Eye (tissue), 1 donor: ENCODE measurements around the gene ARNT2.

ENCODE experiments used
- DNase-seq: peaks from one replicate; pipeline ENCODE4 v3.0.0-alpha.2; 2015

The ARNT2 gene

DNA sequence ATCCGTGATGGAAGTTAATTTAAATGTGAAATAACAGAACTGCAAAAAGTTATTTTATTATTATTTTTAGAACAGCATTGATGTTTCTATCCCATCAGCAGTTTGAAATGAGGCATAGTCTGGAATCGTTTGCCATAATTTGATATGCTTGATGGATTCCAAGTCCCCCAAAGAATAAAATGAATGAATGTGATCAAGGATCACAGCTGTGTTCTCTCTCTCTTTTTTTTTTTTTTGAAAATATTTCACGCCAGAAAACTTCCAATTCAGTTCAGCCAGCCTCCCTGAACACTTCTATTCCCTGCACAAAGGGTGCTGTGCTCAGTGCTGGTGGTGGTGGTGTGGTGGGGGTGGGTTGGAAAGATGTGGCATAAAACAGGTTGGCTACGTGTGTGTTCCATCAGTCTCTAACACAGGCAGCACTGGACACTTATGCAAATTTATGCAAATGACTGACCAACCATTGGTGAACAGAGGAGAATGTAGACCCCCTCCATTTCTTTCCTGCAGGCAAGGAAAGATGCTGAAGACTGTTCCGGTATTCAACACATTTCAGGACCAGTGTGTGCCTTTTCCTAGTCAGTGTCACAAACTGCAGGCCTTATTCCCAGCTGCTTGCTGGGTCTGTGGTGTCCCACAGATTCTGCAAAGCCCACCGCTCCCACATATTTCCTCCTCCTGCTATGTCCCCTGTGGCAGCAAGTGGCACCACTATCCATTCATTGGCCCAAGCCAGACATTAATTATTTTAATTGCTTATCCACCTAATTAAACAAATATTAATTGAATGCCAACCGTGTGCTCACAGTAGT is 10.6 kb downstream of the ARNT2 start:
- peak; percentile 56 for DNase-seq

- no peak for DNase-seq
Measured at GRCh38 chr15:80415358-80415670, 11.1 kb downstream of the ARNT2 start.

DNA sequence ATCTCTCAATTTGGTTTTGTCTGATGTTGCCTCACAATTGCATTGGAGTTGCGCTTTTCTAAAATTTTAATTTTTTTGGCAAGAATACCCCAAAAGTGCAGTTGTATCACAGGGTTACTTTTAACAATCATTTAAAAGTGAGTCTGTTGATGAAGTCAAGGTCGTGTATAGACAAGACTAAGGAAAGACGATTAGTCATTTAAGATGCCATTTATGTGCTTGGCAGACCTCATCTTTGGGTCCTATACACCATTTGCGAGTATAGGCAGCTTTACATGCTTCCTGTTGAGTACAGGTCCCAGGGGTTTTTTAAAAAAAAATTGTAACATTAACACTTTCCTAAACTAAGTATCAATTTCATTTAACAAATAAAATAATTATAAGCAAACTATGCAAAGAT is 12.5 kb downstream of the ARNT2 start:
- no peak for DNase-seq

DNA sequence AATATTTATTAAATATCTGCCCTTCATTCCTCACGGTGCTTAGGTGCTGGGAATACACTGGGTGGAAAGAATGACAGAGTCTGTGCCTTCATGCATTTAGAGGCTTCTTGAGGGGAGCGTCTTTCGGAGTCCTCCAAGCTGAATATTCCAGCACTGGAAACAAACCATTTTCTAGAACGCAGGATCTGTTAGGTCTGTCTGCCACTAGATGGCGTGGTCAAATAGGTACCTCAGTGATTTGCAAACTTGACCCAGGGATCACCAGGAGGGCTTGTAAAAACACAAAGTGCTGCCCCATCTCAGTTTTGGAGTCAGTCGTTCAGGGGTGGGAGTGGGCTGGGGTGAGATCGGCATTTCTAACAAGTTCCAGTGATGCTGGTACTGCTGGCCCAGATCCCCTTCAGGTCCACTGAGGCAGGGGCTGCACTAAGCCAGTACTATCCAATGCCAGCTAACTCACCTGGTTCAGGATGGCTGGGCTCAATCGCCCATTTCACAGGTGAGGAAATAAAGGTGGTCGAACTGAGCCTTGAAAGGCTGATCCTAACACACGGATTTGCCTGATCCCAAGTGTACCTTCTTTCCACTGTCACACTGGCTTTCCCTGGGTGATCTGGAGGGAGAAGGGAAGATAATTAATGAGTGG is 14.8 kb downstream of the ARNT2 start:
- peak; percentile 50 for DNase-seq

DNA sequence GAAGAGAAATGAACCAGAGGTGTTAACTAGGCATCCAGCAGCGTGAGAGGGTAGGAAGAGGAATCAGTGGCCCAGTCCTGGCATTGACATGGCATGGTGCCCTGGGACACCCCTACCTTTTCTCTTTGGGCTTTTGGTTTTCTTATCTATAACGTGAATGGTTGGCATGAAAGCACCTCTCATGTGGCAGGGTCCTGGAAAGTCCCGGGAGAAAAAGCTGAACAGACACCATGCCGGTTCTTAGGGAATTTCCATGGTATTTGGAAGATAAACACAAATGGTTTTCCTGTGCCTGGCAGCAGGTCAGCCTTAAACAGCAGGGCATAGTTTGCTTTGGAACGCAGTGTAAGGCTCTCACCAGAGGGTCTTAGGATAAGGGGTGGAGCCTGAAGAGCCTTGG is 15.4 kb downstream of the ARNT2 start:
- DNase-seq, result no peak

DNA sequence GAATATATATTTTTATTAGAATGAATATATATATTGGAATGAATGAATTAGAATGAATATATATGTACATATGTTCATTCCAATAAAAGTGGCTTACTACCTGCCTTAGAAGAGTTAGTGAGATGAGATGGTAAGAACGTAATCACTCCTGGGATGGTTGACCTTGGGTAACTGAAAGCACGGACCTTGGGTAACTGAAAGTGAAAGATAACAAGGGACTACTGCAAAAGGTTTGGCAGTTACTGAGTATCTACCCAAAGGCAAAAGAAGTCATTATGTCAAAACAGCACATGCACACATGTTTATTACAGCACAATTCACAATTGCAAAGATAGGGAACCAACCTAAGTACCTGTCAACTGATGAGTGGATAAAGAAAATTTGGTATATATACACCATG is 16.5 kb downstream of the ARNT2 start:
- no peak for DNase-seq

GRCh38 chr15:80423215-80423614 is 19.0 kb downstream of the ARNT2 start:
- DNase-seq, result no peak

DNA sequence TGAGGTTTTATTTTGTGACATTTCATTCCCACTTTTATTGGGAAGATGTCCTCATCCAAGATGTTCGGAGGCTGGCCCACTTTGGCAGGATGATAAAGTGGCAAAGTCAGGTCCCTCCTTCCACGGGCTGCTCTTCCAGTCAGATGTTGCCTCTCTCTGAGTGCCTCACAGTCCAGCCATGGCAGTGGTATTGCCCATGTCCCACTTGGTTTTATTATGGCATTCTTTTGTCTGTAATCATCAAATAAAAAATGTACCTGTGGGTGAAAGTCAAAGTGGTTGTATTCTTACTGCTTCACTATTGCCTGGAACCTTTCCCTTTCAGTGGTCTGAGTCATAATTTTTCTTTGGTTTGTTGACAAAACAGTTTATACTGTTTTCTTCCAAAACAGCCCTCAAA is 20.2 kb downstream of the ARNT2 start:
- DNase-seq, result no peak

DNA sequence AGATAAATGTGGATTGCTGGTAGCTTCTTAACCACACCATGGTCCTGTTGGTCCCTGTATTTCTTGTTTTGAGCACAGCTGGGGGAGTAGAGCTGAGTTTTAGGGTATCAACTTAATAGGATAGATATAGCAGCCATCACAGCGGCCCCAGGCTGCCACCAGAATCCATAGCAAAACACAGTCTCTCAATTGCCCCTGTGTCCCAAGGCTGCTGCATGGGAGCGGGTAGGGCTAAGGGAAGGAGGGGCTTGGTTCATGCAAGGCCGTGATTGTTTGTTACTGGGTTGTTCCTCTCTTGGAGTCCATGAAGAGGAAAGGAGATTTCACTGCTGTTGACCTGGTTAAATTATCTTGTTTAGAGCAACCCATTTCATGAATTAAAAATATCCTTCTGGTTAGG is 22.1 kb downstream of the ARNT2 start:
- DNase-seq, result no peak

DNA sequence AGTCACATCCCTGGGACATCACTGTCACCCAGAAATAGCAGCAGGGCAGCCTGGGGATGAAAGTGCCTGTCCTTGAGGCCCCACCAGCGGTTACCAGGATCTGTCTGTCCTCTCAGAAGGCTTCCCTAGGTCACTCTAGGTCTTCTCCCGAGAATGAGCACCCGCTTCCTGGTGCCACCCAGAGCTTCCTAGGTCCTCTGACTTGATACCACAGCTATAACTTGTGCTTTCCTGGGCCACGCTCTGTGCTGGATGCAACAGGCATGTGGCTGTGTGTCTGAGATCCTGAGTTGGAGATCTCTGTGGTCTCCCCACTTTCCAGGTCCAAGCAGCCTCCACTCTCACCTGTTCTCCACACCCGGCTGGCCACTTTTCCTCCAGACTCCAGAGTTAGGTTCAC is 25.8 kb downstream of the ARNT2 start:
- no peak for DNase-seq

GRCh38 chr15:80431635-80432344 is 27.6 kb downstream of the ARNT2 start:
- no peak for DNase-seq

GRCh38 chr15:80432345-80432702 is 28.1 kb downstream of the ARNT2 start:
- DNase-seq, result no peak

GRCh38 chr15:80433836-80434235 is 29.7 kb downstream of the ARNT2 start:
- DNase-seq, result no peak

DNA sequence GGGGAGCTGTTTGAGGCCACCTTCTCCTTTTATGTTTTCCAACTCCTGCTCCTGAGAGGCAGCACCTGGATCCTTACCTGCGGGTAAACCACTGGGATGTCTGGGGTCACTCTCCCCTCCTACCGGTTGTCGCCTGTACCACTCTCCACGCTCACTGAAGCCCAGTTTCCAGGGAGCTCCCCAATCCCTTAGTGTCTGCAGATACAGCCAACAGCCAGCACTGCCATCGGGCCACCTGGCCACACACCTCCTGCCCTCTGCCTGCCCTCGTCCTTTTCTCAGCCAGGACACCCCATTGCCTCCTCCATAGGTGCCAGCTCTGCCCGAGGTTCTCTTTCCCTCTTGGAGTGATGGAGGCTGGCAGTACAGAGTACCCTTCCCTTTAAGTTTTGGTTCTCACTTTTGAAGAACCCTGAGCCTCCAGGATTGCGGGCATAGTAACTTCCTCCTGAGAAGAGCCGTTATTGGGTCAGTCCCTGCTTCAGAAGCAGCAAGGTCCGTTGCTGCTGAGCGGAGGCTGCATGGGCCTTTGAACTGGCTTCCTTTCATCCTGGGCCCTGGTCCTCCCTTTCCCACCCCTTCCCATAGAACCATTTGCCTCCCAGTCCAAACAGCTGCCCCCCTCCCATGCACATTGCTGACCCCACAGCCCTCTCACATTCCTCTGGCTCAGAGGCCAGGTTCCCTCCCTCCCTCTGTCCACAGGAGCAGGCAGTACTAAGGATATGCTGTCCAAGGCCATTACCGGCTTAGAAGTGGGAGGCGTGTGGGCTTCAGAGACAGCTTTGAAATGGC is 30.9 kb downstream of the ARNT2 start:
- DNase-seq, result peak; percentile 70

DNA sequence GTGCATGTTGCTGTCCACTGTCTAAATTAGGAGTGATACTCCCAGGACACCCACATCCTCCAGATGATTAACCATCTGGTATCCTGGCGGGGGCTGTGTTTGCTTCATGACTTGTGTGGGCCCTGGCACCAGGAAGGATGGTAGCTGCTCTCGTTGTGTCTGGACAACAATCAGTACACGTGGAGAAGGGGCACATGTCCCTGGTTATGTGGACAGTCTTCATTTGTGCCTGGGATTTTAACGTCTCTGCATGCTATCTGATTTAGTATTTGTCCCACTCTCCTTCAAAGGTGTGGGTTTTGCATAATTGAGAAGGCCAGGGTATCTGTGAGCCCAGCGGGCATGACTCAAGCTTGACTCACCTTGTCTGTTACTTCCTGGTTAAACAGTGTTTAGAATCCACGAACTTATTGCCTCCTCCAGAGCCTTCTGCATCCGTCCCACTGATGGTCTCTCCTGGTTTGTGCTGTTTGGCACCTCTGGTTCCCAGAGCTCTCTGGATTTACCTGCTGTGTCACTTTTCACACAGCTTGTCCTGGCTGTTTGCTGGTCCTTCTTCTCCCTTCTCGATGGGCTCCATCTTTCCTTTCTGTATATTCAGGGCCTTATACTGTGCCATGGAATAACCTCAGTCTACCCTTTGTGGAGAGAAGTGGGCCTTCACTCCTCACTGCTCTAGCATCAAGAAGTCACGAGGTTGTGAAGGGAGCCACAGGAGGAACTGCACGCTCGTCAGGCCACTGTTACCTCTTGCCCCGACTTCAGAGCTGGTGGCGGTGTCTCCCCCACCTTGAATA is 32.5 kb downstream of the ARNT2 start:
- DNase-seq, result no peak

DNA sequence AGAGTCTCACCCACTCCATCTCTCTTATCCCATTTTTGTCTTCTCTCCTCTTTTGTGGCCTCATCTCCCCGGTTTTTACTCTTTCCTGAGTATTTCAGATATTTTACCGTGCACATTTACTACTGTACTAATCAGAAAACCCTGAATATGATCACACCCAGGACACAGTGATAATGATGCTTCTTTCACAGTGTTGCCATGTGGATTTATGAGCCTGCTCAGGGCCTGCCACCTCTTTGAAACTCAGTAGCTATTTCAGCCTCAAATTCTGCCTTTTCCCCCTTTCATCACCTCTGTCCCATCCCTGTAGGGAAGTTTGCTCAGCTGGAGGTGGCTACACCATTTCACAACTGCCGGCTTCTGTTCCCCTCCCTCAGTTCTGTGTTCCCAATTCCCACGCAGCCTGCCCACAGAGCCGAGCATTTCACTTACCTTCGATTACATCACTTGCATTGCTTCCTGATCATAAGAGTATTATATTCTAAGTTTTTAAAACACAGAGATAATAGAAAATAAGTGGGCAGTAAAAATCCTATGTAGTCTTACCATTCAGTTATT is 33.2 kb downstream of the ARNT2 start:
- no peak for DNase-seq

GRCh38 chr15:80439140-80439539 is 35.0 kb downstream of the ARNT2 start:
- DNase-seq, result no peak

- DNase-seq, result no peak
Measured at GRCh38 chr15:80440024-80440423, 35.8 kb downstream of the ARNT2 start.

- DNase-seq, result no peak
Measured at GRCh38 chr15:80441041-80441440, 36.9 kb downstream of the ARNT2 start.

GRCh38 chr15:80441714-80442113 is 37.5 kb downstream of the ARNT2 start:
- DNase-seq, result no peak

DNA sequence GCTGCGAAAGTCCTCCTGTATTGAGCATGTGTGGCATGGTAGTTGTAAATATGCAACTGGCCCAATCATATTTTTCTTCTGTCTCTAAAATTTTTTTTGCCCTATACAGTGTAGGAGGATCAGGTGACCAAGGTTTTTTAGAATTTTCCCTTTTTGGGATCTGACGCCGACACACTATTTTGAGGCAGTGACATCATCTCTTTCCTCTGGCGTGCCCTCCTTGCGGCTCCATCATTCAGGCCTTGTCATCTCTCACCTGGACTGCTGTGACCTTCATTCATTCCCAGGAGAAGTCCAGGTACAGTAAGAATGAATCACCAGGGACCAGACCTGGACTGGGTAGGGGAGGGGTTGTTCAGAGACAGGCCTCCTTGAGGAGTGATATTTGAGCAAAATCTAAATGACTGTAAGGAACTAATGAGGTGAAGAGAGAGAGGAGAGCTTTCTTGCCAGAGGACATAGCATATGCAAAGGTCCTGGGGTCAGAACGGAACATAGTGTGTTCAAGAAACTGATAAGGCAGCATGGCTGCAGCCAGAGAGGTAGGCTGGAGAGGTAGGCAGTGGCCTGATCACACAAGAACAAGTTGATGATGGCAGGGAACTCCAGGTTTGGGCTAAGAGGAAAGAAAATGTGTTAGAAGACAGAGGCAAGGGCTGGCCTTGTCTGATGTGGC is 38.7 kb downstream of the ARNT2 start:
- DNase-seq, result no peak
